Erythroblast (primary cell): ENCODE measurements around the gene SCAP.

ENCODE experiments used
- GATA1 ChIP-seq: IDR thresholded peaks from 2 replicates; pipeline ENCODE4 v1.6.1; 2011; ENCODE audit warnings: low read depth, mild to moderate bottlenecking, control low read depth, low read length, moderate library complexity
- POLR2A ChIP-seq: IDR thresholded peaks from 2 replicates; pipeline ENCODE4 v1.6.1; 2011; ENCODE audit warnings: mild to moderate bottlenecking, low read length

DNA sequence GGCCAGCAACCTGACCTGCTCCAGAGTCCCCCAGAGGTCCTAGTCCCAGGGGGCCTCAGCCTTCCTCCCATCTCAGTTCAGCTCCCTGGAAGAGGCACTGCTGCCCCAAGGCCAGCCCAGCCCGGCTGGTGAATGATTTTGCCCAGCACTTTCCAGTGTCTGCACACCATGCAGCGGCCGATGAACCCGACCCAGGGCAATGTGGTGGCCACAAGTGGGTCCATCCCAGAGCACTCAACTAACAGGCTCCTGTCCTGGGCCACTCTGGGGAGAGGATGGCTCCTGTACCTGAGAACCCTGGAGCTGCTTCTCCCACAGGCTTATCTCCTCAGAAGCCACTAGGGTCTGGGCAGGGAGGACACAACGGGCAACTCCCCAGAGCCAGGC lies 55.7 kb downstream of the SCAP start:
- TF ChIP-seq POLR2A (no peak), GATA1 (no peak)
